Activated T-helper 1 cell treated with anti-CD3 and anti-CD28 coated beads, Interleukin-2, amount 50 U/mL, for 16 hours (primary cell): ENCODE results near the gene ZFYVE19.
A peak's percentile ranks its signal among the peaks of the same experiment; 100 is the strongest.
"Not testable (repeated sequence)": the region's sequence is repeated elsewhere in the genome, so short reads cannot be mapped to it uniquely, and the experiment has no call there.

Experiments used
- DNase-seq, 2 donors: peaks; one replicate each; pipeline ENCODE4 v3.0.0-alpha.2; 2020; ENCODE audit warnings: low read depth in 1 of 2, low spot score in 1 of 2

The ZFYVE19 gene

GRCh38 chr15:40845511-40846284 lies 38.8 kb downstream of the ZFYVE19 start:
- DNase-seq: no peak

- DNase-seq: no peak
Observed at GRCh38 chr15:40846841-40847222, 39.9 kb downstream of the ZFYVE19 start.

GRCh38 chr15:40847223-40847961 lies 40.5 kb downstream of the ZFYVE19 start:
- DNase-seq: no peak

- DNase-seq: no peak
Observed at GRCh38 chr15:40850576-40851112, 43.8 kb downstream of the ZFYVE19 start.

- no peak for DNase-seq
Observed at GRCh38 chr15:40852529-40852928, 45.6 kb downstream of the ZFYVE19 start.

- DNase-seq: no peak
Observed at GRCh38 chr15:40853241-40853890, 46.5 kb downstream of the ZFYVE19 start.

- no peak for DNase-seq
Observed at GRCh38 chr15:40854161-40854560, 47.3 kb downstream of the ZFYVE19 start.

- DNase-seq: no peak
Observed at GRCh38 chr15:40855706-40856234, 48.9 kb downstream of the ZFYVE19 start.

GRCh38 chr15:40856746-40857145 lies 49.9 kb downstream of the ZFYVE19 start:
- DNase-seq: no peak

GRCh38 chr15:40857601-40858341 lies 50.9 kb downstream of the ZFYVE19 start:
- DNase-seq: peak; percentile 64 to 74

GRCh38 chr15:40858706-40859105 lies 51.8 kb downstream of the ZFYVE19 start:
- DNase-seq: no peak

GRCh38 chr15:40859206-40859851 lies 52.4 kb downstream of the ZFYVE19 start:
- DNase-seq: peak; percentile 66 to 69

- not testable (repeated sequence) for DNase-seq
Observed at GRCh38 chr15:40861147-40861546, 54.3 kb downstream of the ZFYVE19 start.

- no peak for DNase-seq
Observed at GRCh38 chr15:40863660-40864270, 56.9 kb downstream of the ZFYVE19 start.
